GM18526 (cell line): Measurements from ENCODE around the gene CBFA2T3.

Source experiments
- POLR2A ChIP-seq: IDR thresholded peaks from 3 replicates; pipeline ENCODE4 v1.6.1; 2011; ENCODE audit not compliant: insufficient read length; ENCODE audit errors: extremely low read depth

The CBFA2T3 gene

GRCh38 chr16:88974080-88974915 lies 2.7 kb downstream of the CBFA2T3 start:
- no peak for TF ChIP-seq POLR2A

- TF ChIP-seq POLR2A, result no peak
Observed at GRCh38 chr16:88973415-88974050, 3.5 kb downstream of the CBFA2T3 start.

- no peak for TF ChIP-seq POLR2A
Observed at GRCh38 chr16:88973007-88973410, 4.0 kb downstream of the CBFA2T3 start.

GRCh38 chr16:88972349-88972748 lies 4.7 kb downstream of the CBFA2T3 start:
- TF ChIP-seq POLR2A, result no peak

- peak; percentile 33 for TF ChIP-seq POLR2A
Observed at GRCh38 chr16:88971371-88972097, 5.5 kb downstream of the CBFA2T3 start.

DNA sequence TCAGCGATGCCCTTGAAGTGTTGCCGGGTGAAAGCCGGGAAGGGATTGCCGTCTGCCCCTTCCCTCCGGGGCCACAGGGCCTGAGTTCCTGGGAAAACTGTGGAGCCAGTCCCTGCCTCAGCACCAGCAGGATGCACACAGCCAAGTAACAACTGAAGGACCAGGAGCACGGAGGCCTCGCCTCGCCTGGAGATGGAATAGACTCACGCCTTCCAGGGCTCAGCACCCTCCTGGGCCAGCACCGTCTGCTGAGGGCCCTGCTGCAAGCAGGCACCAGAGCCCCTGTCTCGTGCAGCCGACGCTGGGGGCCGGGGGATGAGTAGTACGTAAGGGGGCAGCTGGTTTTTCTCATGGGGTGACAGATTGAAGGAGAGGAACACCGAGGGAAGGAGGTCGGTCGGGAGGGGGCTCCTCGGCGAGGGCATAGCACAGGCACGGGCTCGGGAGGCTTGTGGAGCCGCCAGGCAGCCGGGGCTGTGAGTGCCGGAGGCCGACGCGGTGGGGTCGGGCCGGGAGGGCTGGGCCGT lies 6.4 kb downstream of the CBFA2T3 start:
- TF ChIP-seq POLR2A, result no peak

DNA sequence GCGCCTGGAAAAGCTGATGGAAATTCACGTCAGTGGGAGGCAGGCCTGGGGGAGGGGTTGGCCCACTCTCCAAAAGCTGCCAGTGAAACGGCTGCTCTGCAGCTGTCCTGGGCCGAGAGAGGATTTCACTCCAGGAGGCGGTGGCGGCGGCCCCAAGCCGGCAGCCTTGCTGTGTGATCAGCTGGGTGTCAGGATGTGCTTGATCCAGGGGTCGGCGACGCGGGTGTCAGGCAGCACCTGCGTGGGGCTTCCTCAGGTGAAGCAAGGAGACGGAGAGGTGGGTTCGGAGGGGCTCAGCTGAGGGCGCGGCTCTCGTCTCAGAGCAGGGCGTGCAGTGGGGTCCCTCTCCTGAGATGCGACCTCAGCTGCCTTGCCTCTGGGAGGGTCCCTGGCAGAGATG lies 7.0 kb downstream of the CBFA2T3 start:
- TF ChIP-seq POLR2A, result no peak

GRCh38 chr16:88969361-88969831 lies 7.6 kb downstream of the CBFA2T3 start:
- TF ChIP-seq POLR2A, result no peak

GRCh38 chr16:88968589-88969280 lies 8.3 kb downstream of the CBFA2T3 start:
- no peak for TF ChIP-seq POLR2A

GRCh38 chr16:88967830-88968588 lies 9.0 kb downstream of the CBFA2T3 start:
- peak; percentile 59 for TF ChIP-seq POLR2A

GRCh38 chr16:88966986-88967829 lies 9.8 kb downstream of the CBFA2T3 start:
- TF ChIP-seq POLR2A, result no peak

GRCh38 chr16:88965826-88966480 lies 11.1 kb downstream of the CBFA2T3 start:
- TF ChIP-seq POLR2A, result no peak

DNA sequence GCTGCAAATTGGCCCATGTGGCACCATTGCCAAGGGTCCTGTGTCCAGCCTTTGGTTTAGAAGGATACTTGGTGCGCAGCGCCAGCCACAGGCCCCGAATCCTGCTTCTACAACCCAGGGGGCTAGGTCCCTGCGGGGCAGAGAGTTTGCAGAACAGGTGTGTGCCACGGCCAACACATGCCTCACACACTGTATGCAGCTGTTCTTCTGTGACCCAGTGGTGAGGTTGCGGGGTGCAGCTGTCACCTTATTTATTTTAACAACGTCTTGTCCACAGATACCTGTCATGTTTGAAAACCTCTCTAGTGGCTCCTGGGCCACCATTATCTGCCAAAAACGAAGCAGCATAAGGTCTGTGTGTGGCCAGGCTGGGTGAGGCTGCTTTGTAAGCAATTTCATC lies 11.6 kb downstream of the CBFA2T3 start:
- TF ChIP-seq POLR2A, result no peak
